Activated B cell treated with CpG ODN at 0.5 μM for 24 hours (primary cell): ENCODE results near the gene ARVCF. TPM values are rescaled to one million over a fixed set of nuclear protein-coding genes. Genes with fewer than 3 reads are reported as not detected.
"Not testable (repeated sequence)": the region's sequence is repeated elsewhere in the genome, so short reads cannot be mapped to it uniquely, and the experiment has no call there.

Experiments
- ATAC-seq: fragments of 200-7000 bp; cut with Tn5 transposase; one replicate; pipeline ENCODE4 v1.10.0; 2021; ENCODE audit warnings: low read depth, mild to moderate bottlenecking, moderate library complexity
- CTCF ChIA-PET: fragments of 350-600 bp; sonication (Branson Sonifier 250); formaldehyde crosslinking; loops from one replicate; lab custom pipeline; 2021; ENCODE audit warnings: antibody characterized with exemption; lab: Charles Lee
- POLR2A ChIA-PET: fragments of 350-600 bp; sonication (Branson Sonifier 250); formaldehyde crosslinking; loops from one replicate; lab custom pipeline; 2021; ENCODE audit warnings: antibody characterized with exemption; lab: Charles Lee
- DNase-seq: peaks from one replicate; pipeline ENCODE4 v3.0.0; 2022
- H3K27ac Mint-ChIP-seq: one replicate; pipeline ENCODE4 v1.8.0; 2020; ENCODE audit warnings: mixed read lengths
- H3K27me3 Mint-ChIP-seq: one replicate; pipeline ENCODE4 v1.8.0; 2021; ENCODE audit warnings: mixed read lengths
- H3K36me3 Mint-ChIP-seq: one replicate; pipeline ENCODE4 v1.8.0; 2021; ENCODE audit warnings: low read depth, mixed read lengths
- H3K4me1 Mint-ChIP-seq: one replicate; pipeline ENCODE4 v1.8.0; 2021; ENCODE audit warnings: mixed read lengths
- H3K4me3 Mint-ChIP-seq: one replicate; pipeline ENCODE4 v1.8.0; 2020; ENCODE audit warnings: mild to moderate bottlenecking, mixed read lengths
- H3K9me3 Mint-ChIP-seq: one replicate; pipeline ENCODE4 v1.8.0; 2020; ENCODE audit warnings: mixed read lengths
- intact Hi-C: fragments of 100-400 bp; cut with micrococcal nuclease; formaldehyde crosslinking; loops from one replicate; pipeline ENCODE4 v1.15.1; 2024
- total RNA-seq: library from RNA; stranded (reverse); gene quantifications from 2 replicates; pipeline ENCODE4 v1.2.3, GENCODE V29; 2022
- TF ChIP-seq, protein P1 (sequence below): fragments of 200-600 bp; IDR thresholded peaks from one replicate; pipeline ENCODE4 v1.8.0; 2022; ENCODE audit warnings: antibody characterized with exemption, mild to moderate bottlenecking

The ARVCF gene
- total RNA-seq, 1 donor from 2014 or later, result 6.5 TPM

DNA sequence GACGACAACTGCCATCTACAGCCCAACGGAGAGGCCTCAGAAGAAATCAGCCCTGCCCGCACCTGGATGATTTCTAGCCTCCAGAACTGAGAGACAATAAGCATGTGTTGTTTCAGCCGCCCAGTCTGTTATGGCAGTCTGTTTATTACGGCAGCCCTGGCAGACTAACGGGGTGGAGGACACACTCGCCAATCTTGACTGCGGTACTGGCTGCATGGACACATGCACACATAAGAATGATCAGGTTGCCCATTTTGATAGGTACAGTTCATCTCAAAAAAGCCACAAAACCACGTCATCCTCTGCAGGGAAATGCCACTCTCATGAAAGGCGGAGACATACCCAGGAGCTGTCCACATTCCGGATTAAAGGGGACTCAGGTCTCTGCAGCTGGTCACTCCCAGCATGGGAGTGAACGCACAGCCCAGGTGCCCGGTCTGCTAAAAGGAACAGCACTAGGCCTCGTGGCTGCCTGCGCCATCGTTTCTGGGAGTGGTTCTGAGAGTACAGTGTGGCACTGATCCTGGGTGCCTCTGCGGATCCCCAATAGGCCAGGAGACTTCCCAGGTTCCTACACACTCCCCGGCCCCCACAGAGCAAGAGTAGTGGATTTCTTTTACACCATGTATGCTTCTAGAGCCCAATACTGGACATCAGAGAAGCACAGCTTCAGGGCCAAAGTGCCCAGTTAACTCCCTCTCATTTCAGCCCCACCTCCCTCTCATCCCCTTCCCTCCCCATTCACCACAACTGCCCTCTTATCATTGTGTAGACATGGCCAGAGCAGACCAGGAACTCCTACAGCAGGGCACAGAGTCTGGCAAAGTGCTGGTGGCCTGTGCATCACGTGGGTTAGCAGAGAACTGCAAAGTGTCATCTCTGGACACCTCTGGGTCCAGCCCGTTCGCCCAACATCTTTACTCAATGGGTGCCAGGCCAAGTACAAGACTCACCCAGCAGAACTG lies 86.8 kb downstream of the ARVCF start:
- no peak for DNase-seq
- H3K4me1 Mint-ChIP-seq, result no peaks in the 10 kb centered on the region
- no peaks in the 10 kb centered on the region for H3K27me3 Mint-ChIP-seq
- TF ChIP-seq, protein P1, sequence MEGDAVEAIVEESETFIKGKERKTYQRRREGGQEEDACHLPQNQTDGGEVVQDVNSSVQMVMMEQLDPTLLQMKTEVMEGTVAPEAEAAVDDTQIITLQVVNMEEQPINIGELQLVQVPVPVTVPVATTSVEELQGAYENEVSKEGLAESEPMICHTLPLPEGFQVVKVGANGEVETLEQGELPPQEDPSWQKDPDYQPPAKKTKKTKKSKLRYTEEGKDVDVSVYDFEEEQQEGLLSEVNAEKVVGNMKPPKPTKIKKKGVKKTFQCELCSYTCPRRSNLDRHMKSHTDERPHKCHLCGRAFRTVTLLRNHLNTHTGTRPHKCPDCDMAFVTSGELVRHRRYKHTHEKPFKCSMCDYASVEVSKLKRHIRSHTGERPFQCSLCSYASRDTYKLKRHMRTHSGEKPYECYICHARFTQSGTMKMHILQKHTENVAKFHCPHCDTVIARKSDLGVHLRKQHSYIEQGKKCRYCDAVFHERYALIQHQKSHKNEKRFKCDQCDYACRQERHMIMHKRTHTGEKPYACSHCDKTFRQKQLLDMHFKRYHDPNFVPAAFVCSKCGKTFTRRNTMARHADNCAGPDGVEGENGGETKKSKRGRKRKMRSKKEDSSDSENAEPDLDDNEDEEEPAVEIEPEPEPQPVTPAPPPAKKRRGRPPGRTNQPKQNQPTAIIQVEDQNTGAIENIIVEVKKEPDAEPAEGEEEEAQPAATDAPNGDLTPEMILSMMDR, result no peak
- ChIA-PET CTCF (no interaction called here), POLR2A (no interaction called here)
- H3K9me3 Mint-ChIP-seq, result peaks cover 1% of the 10 kb centered on the region
- no peak for ATAC-seq
- no peak overlapping the region for H3K4me3 Mint-ChIP-seq
- H3K36me3 Mint-ChIP-seq, result peaks cover 5% of the 10 kb centered on the region
- intact Hi-C loops, result no loop called here
- H3K27ac Mint-ChIP-seq, result no peak overlapping the region

DNA sequence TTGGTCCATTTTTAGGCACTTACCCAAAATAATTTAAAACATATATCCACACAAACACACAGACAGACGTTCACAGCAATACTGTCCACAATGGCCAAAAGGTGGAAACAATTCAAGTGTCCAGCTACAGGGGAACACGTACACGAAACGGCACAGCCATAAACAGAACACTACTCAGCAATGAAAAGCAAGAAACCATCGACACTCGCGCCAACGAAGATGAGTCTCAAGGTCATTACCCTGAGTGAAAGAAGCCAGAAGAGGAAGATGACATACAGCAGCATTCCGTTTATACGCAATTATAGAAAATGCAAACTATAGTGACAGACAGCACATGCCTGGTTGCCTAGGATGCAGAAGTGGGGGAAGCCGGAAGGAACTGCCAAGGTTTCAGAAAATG lies 88.4 kb downstream of the ARVCF start:
- ChIA-PET POLR2A (interaction anchor here (0.5 kb wide), 1 partner anchor 77 kb away, joined by 8 read pairs; no protein-coding TSS in a partner anchor), CTCF (interaction anchor here (1.7 kb wide), 1 partner anchor 20 kb away, joined by 4 read pairs; no protein-coding TSS in a partner anchor)
- intact Hi-C loops, result no loop called here
- Mint-ChIP-seq H3K27ac (no peak overlapping the region), H3K36me3 (peaks cover 7% of the 10 kb centered on the region), H3K9me3 (no peaks in the 10 kb centered on the region), H3K27me3 (no peaks in the 10 kb centered on the region), H3K4me3 (no peak overlapping the region), H3K4me1 (no peaks in the 10 kb centered on the region)
- DNase-seq (no peak), ATAC-seq (no peak)
- TF ChIP-seq, protein P1, result no peak

DNA sequence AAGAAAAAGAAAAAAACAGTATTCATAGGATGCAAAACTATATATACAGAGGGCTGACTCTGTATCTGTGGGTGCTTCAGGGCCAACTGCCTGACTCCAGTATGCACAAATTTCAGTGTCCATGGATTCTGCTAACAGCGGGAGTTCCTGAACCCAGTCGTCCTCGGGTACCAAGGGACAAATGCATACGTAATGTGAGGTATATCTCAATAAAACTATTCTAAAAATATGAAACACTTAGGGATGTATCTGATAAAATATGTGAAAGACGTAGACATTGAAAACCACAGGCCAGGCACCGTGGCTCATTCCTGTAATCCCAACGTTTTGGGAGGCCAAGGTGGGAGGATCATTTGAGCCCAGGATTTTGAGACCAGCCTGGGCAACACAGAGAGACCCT lies 88.9 kb downstream of the ARVCF start:
- no peak for ATAC-seq
- Mint-ChIP-seq H3K27me3 (no peaks in the 10 kb centered on the region), H3K4me1 (no peaks in the 10 kb centered on the region), H3K9me3 (no peaks in the 10 kb centered on the region), H3K36me3 (peaks cover 7% of the 10 kb centered on the region), H3K4me3 (no peak overlapping the region), H3K27ac (no peak overlapping the region)
- ChIA-PET CTCF (interaction anchor here (1.7 kb wide), 1 partner anchor 20 kb away, joined by 4 read pairs; no protein-coding TSS in a partner anchor), POLR2A (no interaction called here)
- intact Hi-C loops, result no loop called here
- no peak for DNase-seq
- TF ChIP-seq, protein P1, result no peak

DNA sequence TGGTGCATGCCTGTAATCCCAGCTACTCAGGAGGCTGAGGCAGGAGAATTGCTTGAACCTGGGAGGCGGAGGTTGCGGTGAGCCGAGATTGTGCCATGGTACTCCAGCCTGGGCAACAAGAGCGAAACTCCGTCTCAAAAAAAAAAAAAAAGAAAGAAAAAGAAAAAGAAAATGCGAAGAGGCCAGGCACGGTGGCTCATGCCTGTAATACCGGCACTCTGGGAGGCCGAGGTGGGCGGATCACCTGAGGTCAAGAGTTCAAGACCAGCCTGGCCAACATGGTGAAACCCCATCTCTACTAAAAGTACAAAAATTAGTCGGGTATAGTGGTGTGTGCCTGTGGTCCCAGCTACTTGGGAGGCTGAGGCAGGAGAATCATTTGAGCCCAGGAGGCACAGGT lies 90.6 kb downstream of the ARVCF start:
- H3K27me3 Mint-ChIP-seq, CTCF ChIA-PET, H3K36me3 Mint-ChIP-seq, intact Hi-C loops, H3K4me3 Mint-ChIP-seq, H3K4me1 Mint-ChIP-seq, H3K27ac Mint-ChIP-seq, ATAC-seq, H3K9me3 Mint-ChIP-seq, POLR2A ChIA-PET, DNase-seq: not testable (repeated sequence)

DNA sequence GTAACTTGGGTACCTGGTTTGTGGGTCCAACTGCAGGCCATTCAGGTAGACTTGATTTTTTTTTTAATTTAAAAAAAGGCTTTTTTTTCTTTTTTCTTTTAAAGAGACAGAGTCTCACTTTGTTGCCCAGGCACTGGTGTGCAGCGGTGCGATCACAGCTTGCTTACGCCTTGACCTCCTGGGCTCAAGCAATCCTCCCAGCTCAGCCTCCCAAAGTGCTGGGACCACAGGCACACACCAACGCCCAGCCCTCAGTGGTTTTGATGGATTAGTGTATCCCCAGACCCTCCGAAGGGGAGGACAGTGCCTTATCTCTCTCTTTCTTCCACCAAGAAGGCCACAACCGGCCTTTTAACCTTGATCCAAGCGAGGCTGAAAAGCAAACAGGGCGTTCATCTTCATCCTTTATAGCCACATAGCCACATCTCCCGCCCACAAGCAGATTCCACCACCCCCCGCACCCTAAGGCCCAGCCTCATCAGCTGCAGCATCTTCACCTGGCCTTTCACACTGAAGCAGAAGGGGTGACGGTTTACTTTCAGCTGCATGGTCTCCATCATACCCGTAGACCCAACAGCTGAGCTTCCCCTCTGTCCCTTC lies 92.6 kb downstream of the ARVCF start:
- TF ChIP-seq, protein P1, result no peak
- DNase-seq (no peak), ATAC-seq (no peak)
- peaks cover 6% of the 10 kb centered on the region for H3K36me3 Mint-ChIP-seq
- intact Hi-C loops, result no loop called here
- no peaks in the 10 kb centered on the region for H3K27me3 Mint-ChIP-seq
- ChIA-PET CTCF (no interaction called here), POLR2A (no interaction called here)
- no peaks in the 10 kb centered on the region for H3K4me1 Mint-ChIP-seq
- no peak overlapping the region for H3K27ac Mint-ChIP-seq
- no peak overlapping the region for H3K4me3 Mint-ChIP-seq
- no peaks in the 10 kb centered on the region for H3K9me3 Mint-ChIP-seq
